A673 (cell line): ENCODE data around the gene FUBP3. TPM values are rescaled to one million over a fixed set of nuclear protein-coding genes. Genes with fewer than 3 reads are reported as not detected.

Experiments
- BruUV-seq: library from RNA; stranded (reverse); fragments of 400-500 nt; replicated peaks from 2 replicates; lab custom pipeline; 2021; lab: Mats Ljungman, UMichigan
- CTCF ChIA-PET: fragments of 300-600 bp; sonication (Branson Sonifier 250); formaldehyde crosslinking; loops from one replicate; lab custom pipeline; 2022; ENCODE audit warnings: antibody characterized with exemption; lab: Charles Lee
- POLR2A ChIA-PET: fragments of 300-600 bp; sonication (Branson Sonifier 250); formaldehyde crosslinking; loops from one replicate; lab custom pipeline; 2022; ENCODE audit warnings: antibody characterized with exemption; ENCODE audit not compliant: low non-redundant PET; lab: Charles Lee
- DNase-seq: peaks from one replicate; pipeline ENCODE4 v3.0.0-alpha.2; 2015; ENCODE audit warnings: low spot score
- H3K27ac ChIP-seq: fragments of 200-600 bp; sonication (generic); 2 replicates; pipeline ENCODE4 v1.5.1; 2016; ENCODE audit warnings: mixed run types, low read depth, mild to moderate bottlenecking, mixed read lengths, antibody characterized with exemption, low read length; ENCODE audit not compliant: poor library complexity, severe bottlenecking
- H3K27me3 ChIP-seq: fragments of 200-600 bp; sonication (generic); replicated peaks from 2 replicates; pipeline ENCODE4 v1.6.1; 2017; ENCODE audit warnings: mixed run types, low read depth, mild to moderate bottlenecking, mixed read lengths, antibody characterized with exemption, low read length; ENCODE audit not compliant: insufficient read depth, poor library complexity
- H3K36me3 ChIP-seq: fragments of 200-600 bp; sonication (generic); 2 replicates; pipeline ENCODE4 v1.6.1; 2016; ENCODE audit warnings: mixed run types, mild to moderate bottlenecking, mixed read lengths, antibody characterized with exemption, low read length; ENCODE audit not compliant: insufficient read depth, poor library complexity, severe bottlenecking
- H3K4me1 ChIP-seq: fragments of 200-600 bp; sonication (generic); 2 replicates; pipeline ENCODE4 v1.6.1; 2017; ENCODE audit warnings: mixed run types, mild to moderate bottlenecking, mixed read lengths, antibody characterized with exemption, low read length; ENCODE audit not compliant: insufficient read depth, poor library complexity, severe bottlenecking
- H3K4me3 ChIP-seq: fragments of 200-600 bp; sonication (generic); 2 replicates; pipeline ENCODE4 v1.5.1; 2016; ENCODE audit warnings: low read depth, mixed run types, mild to moderate bottlenecking, mixed read lengths, low read length; ENCODE audit not compliant: poor library complexity, severe bottlenecking
- H3K9me3 ChIP-seq: fragments of 200-600 bp; sonication (generic); 2 replicates; pipeline ENCODE4 v1.6.1; 2016; ENCODE audit warnings: mixed run types, low read depth, mild to moderate bottlenecking, mixed read lengths, antibody characterized with exemption, low read length; ENCODE audit not compliant: poor library complexity, severe bottlenecking
- EZH2 ChIP-seq: fragments of 200-600 bp; sonication (generic); IDR thresholded peaks from 2 replicates; pipeline ENCODE4 v1.6.1; 2017; ENCODE audit warnings: borderline replicate concordance, low read depth, mild to moderate bottlenecking, mixed read lengths, antibody characterized with exemption, low read length; ENCODE audit not compliant: poor library complexity, severe bottlenecking
- intact Hi-C: fragments of 100-400 bp; cut with micrococcal nuclease; formaldehyde crosslinking; loops from one replicate; pipeline ENCODE4 v1.10.0; 2022; ENCODE audit not compliant: unreplicated experiment
- total RNA-seq: library from RNA; stranded (reverse); gene quantifications from 2 replicates; pipeline ENCODE4 v1.2.3, GENCODE V29; 2021
- TF ChIP-seq, protein P1 (sequence below): fragments of 300-800, 200-600 bp; sonication (generic); conservative IDR thresholded peaks from 2 replicates; pipeline ENCODE4 v1.5.1; 2017; ENCODE audit warnings: low read depth, mild to moderate bottlenecking, antibody characterized with exemption, low read length, moderate library complexity, mixed read lengths

The FUBP3 gene
- total RNA-seq, 1 experiment from 2014 or later, result 80.4 TPM

DNA sequence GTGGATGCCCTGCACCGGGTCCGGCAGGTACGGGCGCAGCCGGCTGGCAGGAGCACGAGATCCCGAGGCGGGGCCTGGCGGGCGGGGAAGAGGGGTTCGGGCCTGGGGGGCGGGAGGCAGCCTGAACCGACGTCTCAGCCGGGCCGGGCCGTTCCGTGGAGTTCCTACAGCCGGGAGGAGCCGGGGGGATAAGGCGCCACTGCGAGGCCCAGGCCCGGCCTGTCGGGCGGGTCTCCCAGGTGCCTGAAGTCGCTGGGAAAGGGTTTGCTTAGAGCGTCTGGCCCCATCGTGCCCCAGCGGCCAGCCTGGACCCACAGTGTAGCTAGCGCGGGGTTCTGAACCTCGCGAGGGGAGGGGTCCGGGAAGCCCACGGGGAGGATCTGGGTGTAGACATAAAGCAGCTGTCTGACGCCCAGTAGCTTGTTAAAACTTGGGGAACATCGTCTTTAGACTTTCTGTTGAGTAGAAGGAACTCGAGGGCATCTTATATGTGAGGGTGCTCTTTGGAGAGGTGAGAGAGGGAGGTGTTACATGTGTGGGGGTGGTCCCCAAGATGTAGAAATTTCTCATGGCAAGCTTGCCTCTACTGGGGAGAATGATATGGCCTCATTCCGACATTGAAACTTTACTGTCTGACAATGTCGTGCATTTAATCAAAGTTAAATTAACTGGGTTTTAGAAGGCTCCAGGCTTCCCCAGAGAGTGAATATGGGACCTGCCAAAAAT is 524 bp downstream of the FUBP3 start:
- ChIA-PET POLR2A (no interaction called here), CTCF (no interaction called here)
- DNase-seq, result peak; percentile 8
- Histone ChIP-seq H3K27me3 (peaks cover 3% of the 10 kb centered on the region), H3K36me3 (peaks cover 6% of the 10 kb centered on the region), H3K4me3 (peak overlapping the region; percentile 100), H3K9me3 (no peaks in the 10 kb centered on the region), H3K27ac (peak overlapping the region; percentile 94), H3K4me1 (peaks cover 12% of the 10 kb centered on the region)
- intact Hi-C loops, result no loop called here
- TF ChIP-seq, protein P1, sequence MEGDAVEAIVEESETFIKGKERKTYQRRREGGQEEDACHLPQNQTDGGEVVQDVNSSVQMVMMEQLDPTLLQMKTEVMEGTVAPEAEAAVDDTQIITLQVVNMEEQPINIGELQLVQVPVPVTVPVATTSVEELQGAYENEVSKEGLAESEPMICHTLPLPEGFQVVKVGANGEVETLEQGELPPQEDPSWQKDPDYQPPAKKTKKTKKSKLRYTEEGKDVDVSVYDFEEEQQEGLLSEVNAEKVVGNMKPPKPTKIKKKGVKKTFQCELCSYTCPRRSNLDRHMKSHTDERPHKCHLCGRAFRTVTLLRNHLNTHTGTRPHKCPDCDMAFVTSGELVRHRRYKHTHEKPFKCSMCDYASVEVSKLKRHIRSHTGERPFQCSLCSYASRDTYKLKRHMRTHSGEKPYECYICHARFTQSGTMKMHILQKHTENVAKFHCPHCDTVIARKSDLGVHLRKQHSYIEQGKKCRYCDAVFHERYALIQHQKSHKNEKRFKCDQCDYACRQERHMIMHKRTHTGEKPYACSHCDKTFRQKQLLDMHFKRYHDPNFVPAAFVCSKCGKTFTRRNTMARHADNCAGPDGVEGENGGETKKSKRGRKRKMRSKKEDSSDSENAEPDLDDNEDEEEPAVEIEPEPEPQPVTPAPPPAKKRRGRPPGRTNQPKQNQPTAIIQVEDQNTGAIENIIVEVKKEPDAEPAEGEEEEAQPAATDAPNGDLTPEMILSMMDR, result no peak
- no peak for TF ChIP-seq EZH2
- TSS peak; percentile 38 for BruUV-seq

GRCh38 chr9:130581766-130582165 is 2.4 kb downstream of the FUBP3 start:
- DNase-seq, result no peak
- peaks cover 12% of the 10 kb centered on the region for H3K4me1 ChIP-seq
- H3K4me3 ChIP-seq, result no peak overlapping the region
- ChIA-PET POLR2A (no interaction called here), CTCF (no interaction called here)
- no TSS peak for BruUV-seq
- no peak for TF ChIP-seq EZH2
- TF ChIP-seq, protein P1, result no peak
- peaks cover 6% of the 10 kb centered on the region for H3K36me3 ChIP-seq
- intact Hi-C loops, result no loop called here
- no peaks in the 10 kb centered on the region for H3K9me3 ChIP-seq
- H3K27me3 ChIP-seq, result no peaks in the 10 kb centered on the region
- H3K27ac ChIP-seq, result no peak overlapping the region

GRCh38 chr9:130583271-130583670 is 3.9 kb downstream of the FUBP3 start:
- TF ChIP-seq, protein P1, result no peak
- TF ChIP-seq EZH2, result no peak
- Histone ChIP-seq H3K4me1 (peaks cover 11% of the 10 kb centered on the region), H3K4me3 (no peak overlapping the region), H3K36me3 (peaks cover 6% of the 10 kb centered on the region), H3K9me3 (no peaks in the 10 kb centered on the region), H3K27me3 (no peaks in the 10 kb centered on the region), H3K27ac (no peak overlapping the region)
- POLR2A ChIA-PET, result no interaction called here
- CTCF ChIA-PET, result no interaction called here
- intact Hi-C loops, result no loop called here
- DNase-seq, result no peak
- BruUV-seq, result no TSS peak
